ENCODE measurements around the gene ASPHD1.
"Not testable (repeated sequence)": the region's sequence is repeated elsewhere in the genome, so short reads cannot be mapped to it uniquely, and the experiment has no call there.

The ASPHD1 gene, protein sequence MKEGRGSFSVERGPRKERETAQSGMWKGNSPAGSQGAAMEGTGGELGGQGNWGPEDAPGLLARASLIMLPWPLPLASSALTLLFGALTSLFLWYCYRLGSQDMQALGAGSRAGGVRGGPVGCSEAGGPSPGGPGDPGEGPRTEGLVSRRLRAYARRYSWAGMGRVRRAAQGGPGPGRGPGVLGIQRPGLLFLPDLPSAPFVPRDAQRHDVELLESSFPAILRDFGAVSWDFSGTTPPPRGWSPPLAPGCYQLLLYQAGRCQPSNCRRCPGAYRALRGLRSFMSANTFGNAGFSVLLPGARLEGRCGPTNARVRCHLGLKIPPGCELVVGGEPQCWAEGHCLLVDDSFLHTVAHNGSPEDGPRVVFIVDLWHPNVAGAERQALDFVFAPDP

DNA sequence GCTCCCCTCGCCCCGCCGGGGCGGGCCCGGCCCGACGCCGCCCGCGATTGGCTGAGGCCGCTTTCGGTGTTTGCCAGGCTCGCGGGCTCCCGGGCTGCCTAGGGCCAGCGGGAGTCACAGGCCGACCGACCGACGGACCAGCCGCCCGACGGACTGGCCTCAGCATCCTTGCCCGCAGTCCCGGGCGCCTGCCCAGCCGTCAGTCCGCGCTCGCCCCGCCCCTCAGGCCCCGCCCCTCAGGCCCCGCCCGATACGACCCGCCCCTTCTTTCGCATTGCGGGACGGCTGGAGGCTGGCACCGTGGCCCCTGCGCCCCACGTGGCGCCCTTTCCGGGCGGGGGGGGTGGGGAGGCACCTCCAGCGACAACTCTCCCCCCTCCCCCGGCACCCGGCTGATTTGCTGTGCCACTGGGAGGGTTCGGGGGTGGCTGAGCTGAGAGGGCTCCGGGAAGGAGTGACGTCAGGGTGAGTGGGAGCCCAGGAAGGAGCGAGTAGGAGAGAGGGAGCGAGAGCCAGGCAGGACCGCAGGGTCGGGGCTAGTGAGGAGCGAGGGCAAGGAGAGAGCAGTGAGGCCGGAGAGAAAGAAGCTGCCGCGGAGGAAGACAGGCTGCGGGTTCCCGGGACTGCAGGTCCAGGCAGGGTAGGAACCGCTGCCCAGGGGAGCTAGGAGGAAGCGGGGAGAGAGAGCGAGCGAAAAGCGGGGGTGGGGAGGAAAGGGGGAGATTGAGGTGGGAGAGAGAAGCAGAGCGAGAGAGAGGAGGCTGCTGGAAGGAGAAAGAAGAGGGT is at the start of gene ASPHD1:
ASPHD1 (plus strand) TSS at position 387 of the 786 bp plus-strand sequence. CDS start 484 bp downstream, outside the sequence.
- DNase-seq (ENCODE audit: low read depth in 2 of 2), result peak in 1 of 2 experiments; percentile 19

DNA sequence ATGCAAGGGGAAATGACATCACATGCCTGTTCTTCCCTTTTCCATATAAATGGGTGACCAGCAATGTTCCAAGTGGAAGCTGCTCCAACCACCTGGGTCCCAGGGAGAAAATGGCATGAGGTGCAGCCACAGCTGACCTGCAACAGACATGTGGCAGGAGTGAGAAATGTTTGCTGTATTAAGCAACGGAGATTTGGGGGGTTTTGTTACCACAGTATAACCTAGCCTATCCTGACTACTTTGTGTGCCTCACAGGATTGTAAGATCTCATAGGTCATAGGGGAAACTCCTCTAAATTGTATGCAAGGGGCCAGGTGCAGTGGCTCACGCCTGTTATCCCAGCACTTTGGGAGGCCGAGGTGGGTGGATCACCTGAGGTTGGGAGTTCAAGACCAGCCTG is 49.3 kb upstream of the ASPHD1 start:
- DNase-seq (ENCODE audit: low read depth in 2 of 2), result no peak

DNA sequence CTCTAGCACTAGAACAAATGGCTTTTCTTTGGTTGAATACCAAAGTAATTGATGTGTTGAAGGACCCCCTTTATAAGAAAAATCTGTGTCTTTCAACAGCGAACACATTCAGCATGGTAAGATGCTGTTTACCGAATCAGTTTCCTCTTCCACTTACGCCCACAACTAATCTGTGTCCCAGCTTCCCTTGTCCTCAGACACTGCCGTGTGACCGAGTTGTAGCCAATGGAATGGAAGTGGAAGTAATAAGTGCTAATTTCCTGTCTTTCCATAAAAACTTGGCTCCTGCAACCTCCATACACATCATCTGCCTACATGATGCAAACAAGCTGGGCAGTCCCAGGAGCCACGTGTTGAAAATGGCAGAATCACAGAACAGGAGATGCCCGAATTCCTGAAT is 47.6 kb upstream of the ASPHD1 start:
- DNase-seq (ENCODE audit: low read depth in 2 of 2), result peak; percentile 34 to 35

DNA sequence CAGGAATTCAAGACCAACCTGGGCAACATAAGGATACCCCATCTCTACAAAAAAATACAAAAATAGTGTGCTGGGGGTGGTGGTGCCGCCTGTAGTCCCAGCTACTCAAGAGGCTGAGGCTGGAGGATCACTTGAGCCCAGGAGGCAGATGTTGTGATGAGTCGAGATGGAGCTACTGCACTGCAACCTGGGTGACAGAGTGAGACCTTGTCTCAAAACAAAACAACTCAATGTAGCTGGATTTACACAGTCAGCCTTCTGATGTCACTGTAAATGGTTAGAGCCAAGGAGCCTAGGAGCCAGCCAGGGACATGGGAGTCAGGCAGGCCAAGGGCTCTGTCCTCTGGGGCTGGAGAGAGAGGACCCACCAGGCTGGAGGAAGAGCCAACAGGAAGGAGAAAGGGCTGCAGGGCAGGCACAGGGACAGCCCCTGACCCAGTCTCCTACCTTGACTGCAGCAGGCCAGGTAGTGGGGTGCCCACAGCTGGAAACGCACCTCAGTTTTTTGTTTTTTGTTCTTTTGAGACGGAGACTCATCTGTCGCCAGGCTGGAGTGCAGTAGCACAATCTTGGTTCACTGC is 45.7 kb upstream of the ASPHD1 start:
- DNase-seq (ENCODE audit: low read depth in 2 of 2), result no peak

- peak in 1 of 2 experiments; percentile 13 for DNase-seq (ENCODE audit: low read depth in 2 of 2)
Observed at GRCh38 chr16:29857133-29857760, 43.0 kb upstream of the ASPHD1 start.

DNA sequence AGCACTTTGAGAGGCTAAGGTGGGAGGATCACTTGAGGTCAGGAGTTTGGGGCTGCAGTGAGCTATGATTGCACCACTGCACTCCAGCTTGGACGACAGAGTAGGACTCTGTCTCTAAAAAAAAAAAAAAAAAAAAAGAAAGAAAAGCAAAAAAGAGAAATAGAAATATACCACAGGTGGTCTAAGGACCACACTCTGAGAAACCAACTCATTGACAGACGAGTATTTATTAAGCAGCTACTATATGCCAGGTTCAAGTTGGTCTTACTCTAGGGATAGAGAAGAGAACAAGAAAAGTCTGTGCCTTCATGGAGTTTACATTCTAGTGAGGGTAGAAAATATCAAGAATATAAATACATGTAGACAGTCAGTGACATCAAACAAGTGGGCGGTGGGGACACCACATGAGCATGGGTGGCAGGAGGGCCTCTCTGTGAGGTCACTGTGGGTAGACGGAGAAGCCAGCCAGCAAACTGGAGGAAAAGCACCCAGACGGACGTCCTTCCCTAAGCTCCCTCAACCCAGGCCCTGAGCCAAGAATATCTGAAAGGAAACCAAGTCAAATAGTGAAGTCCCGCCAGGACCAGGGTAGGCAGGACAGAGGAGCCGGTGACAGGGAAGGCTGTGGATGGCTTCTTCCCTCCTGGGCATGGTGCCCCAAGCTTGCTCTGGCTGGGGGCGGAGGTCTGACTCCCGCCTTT is 42.0 kb upstream of the ASPHD1 start:
- no peak for DNase-seq (ENCODE audit: low read depth in 2 of 2)

- DNase-seq (ENCODE audit: low read depth in 2 of 2), result no peak
Observed at GRCh38 chr16:29858974-29859373, 41.3 kb upstream of the ASPHD1 start.

DNA sequence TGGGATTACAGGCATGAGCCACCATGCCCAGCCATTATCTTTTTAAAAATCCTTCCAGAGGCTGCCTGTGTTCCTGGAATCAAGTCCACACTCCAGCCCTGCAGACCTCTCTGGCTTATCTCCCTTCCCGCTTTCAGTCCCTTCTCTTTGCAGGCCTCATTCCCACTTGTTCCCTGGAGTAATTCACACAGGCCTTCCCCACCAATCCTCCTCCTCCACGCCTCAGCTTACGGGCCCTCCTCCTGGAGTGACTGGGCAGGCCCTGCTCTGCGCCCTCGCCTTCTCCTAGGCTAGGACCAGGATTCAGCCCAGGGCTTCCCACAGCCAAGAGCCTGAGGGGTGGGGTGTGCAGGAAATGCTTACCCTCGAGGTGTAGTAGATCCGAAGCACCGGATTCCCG is 40.1 kb upstream of the ASPHD1 start:
- DNase-seq (ENCODE audit: low read depth in 2 of 2), result no peak

- DNase-seq (ENCODE audit: low read depth in 2 of 2), result no peak
Observed at GRCh38 chr16:29862383-29862883, 37.9 kb upstream of the ASPHD1 start.

GRCh38 chr16:29862884-29863668 is 37.2 kb upstream of the ASPHD1 start, which contains the start of gene CDIPT:
TSS of gene CDIPT (minus strand) at chr16:29863226. CDS start at chr16:29862857, 369 bp downstream.
- DNase-seq (ENCODE audit: low read depth in 2 of 2), result peak; percentile 93 to 95

DNA sequence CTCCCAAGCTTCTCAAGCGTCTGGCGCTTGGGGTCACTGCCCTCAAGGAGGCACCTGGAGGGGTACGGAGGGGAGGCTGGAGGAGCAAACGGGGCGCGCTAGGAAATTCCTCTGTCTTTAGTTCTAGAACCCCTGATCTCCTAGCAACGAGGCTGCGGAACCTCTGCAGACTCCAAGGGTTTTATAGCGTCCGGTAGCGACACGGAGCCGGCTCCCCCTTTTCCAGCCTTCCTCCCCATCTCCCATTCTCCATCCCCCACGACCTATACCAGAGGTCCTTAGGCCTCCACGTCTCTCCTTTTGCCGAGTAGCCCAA is 36.7 kb upstream of the ASPHD1 start:
- DNase-seq (ENCODE audit: low read depth in 2 of 2), result no peak

GRCh38 chr16:29864205-29864604 is 36.1 kb upstream of the ASPHD1 start:
- DNase-seq (ENCODE audit: low read depth in 2 of 2), result no peak

GRCh38 chr16:29868396-29869009 is 31.8 kb upstream of the ASPHD1 start:
- DNase-seq (ENCODE audit: low read depth in 2 of 2), result no peak

- not testable (repeated sequence) for DNase-seq (ENCODE audit: low read depth in 2 of 2)
Observed at GRCh38 chr16:29869067-29869466, 31.2 kb upstream of the ASPHD1 start.

DNA sequence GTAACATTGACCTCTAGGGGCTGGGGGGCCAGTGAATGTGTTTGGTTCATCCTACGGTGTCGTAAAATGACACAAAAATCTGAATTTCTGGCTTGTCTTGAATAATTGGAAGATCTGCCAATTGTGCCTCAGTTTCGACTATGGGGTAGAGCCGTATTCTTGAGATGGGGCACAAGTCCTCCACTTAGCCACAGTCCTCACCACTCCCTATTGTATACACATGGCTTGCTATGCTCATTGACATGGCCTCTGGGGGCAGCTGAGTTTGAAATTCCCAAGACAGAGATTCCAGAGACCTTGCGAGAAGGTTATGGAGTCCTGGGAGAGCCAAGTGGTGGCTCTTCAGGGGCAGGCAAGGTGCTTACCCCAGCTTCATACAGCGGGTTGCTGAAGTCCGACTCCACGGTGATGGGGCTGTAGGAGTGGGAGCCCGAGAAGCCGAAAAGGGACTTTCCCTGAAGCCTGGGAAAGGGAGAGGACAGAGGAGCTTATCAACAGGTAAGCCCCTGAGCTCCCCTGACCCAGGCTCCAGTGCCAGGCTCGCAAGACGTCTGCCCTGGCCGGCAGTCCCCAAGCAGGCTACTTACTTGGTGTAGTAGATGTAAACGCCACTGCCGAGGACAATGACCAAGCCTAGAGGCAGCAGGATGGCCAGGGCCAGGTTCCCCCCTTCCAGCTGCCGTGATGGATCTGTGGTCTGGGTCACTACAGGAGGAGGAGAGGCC is 28.3 kb upstream of the ASPHD1 start:
- DNase-seq (ENCODE audit: low read depth in 2 of 2), result no peak

DNA sequence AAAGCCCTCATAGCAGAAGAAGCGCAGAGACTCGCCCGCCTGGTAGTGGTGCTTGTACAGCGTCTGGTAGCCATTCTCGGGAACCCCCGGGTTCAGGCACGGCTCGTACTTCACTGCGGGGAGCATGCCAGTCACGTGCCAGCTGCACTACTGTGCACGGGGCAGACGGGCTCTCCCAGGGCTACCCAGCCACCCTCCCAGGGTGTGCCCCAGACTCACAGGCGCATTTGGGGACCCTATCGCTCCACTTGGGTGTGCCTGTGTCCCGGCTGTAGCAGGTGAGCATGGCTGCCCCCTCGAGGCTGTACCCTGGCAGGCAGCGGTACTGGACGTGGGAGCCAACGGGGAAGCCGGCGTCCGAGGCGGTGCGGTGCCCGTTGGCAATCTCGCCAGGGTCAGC is 27.0 kb upstream of the ASPHD1 start:
- DNase-seq (ENCODE audit: low read depth in 2 of 2), result no peak

DNA sequence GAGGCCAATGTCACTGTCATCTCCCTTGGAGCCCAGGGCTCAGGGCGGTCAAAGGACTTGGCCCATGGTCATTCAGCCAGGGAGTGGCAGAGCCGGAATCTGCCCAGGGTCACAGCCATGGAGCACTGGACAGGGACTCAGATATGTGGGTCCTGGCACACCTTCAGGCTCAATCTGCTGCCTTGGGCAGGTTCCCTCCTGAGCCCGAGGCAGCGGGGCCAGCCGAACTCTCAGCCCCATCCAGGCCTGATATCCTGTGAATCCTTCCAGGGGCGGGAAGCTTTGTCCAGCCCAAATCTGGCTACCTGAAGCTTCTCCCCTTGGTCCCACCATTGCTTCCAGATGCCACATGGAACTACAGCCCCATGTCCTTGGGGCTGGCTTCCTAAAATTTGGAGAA is 25.1 kb upstream of the ASPHD1 start:
- DNase-seq (ENCODE audit: low read depth in 2 of 2), result no peak

DNA sequence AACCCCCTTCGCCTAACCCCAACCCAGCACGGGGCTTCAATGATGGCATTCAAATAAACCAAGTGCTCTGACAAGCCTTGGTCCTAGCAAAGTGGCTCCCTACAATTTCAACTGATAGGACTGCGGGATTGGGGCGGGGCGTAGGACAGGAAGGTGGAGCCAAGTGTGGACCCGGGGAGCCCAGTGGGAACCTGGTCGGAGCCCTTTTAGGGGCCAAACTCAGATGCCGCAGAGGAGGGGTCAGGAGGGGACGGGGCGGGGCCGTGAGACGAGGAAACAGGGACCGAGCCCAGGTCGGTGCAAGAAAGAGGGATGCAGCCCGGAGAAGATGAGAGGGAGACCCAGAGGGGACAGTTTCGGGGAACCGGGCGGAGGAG is 24.1 kb upstream of the ASPHD1 start:
- no peak for DNase-seq (ENCODE audit: low read depth in 2 of 2)

GRCh38 chr16:29876594-29877249 is 23.6 kb upstream of the ASPHD1 start:
- DNase-seq (ENCODE audit: low read depth in 2 of 2), result no peak
